NK-92 (cell line): Measurements from ENCODE around the gene TPSB2.

Experiments
- DNase-seq: peaks from one replicate; lab custom pipeline; 2025; ENCODE audit not compliant: unreplicated experiment; lab: John Stamatoyannopoulos, UW

The TPSB2 gene

GRCh38 chr16:1184980-1185379 lies 45.0 kb downstream of the TPSB2 start:
- no peak for DNase-seq

- DNase-seq: no peak
Observed at GRCh38 chr16:1184156-1184868, 45.7 kb downstream of the TPSB2 start.

GRCh38 chr16:1182950-1183907 lies 46.8 kb downstream of the TPSB2 start:
- DNase-seq: no peak

GRCh38 chr16:1182316-1182671 lies 47.7 kb downstream of the TPSB2 start:
- no peak for DNase-seq

GRCh38 chr16:1181404-1182315 lies 48.3 kb downstream of the TPSB2 start:
- no peak for DNase-seq

GRCh38 chr16:1180549-1181403 lies 49.2 kb downstream of the TPSB2 start:
- DNase-seq: no peak
